H54 (cell line): ENCODE measurements around the gene PDGFRB.

Experiments
- DNase-seq: peaks from one replicate; pipeline ENCODE4 v3.0.0; 2011; ENCODE audit warnings: low spot score, mixed read lengths; ENCODE audit not compliant: insufficient read length
- FAIRE-seq: peaks from 3 replicates; lab custom pipeline; 2011; peaks lifted over from hg19 to GRCh38; lab: Jason Lieb, UNC
- POLR2A ChIP-seq: IDR thresholded peaks from 2 replicates; pipeline ENCODE4 v1.6.1; 2011; ENCODE audit warnings: low read depth, mild to moderate bottlenecking, low read length

The PDGFRB gene

DNA sequence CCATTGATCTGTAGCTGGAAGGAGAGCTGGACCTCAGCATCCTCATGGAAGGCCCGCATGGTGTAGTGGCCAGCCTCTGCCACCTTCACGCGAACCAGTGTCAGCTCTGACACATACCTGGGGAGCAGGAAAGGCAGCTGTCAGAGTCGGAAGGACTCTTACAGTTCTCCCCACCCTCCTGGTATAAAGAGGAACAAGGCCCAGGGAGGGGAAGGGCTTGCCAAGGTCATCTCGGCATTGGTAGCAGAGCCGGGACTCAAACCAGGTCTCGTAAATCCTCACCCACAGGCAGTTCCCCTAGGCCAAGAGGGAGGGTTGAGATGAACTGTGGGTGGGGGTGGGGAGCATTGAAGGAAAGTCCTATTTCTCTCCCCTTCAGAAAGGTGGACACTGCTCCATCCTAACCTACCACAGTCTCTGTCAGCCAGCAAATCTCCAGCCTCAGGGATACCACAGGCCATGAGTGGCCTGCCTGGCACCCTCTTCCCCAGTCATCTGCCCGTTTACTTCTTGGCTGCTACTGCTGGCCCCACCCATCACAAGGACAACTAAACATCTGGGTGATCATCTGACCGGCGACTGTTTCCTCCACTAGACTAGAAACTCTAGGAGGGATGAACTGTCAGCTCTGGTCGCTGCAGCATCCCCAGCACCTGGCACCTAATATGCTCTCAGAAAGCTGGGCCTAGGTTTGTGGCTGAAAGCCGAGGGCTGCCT lies 23.5 kb downstream of the PDGFRB start:
- no peak for DNase-seq
- no peak for TF ChIP-seq POLR2A
- no peak for FAIRE-seq

DNA sequence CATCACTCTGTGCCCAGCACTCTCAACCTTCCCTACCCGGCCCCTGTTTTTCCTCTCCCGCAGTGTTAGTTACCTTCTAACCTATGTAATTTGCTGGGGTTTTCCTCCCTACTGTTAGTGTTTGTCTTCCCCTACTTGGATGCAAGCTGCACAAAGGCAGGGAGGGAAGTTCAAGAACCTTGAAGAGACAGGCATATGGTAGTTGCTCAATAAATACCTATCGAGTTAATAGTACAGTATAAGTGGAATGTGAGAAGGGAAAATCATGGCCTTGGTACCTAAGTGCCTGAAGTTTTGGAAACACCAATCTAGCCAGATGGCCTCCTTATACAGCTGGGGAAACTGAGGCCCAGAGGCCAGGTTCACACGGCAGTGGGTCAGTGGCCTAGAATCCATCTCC lies 24.2 kb downstream of the PDGFRB start:
- no peak for FAIRE-seq
- TF ChIP-seq POLR2A, result no peak
- no peak for DNase-seq

DNA sequence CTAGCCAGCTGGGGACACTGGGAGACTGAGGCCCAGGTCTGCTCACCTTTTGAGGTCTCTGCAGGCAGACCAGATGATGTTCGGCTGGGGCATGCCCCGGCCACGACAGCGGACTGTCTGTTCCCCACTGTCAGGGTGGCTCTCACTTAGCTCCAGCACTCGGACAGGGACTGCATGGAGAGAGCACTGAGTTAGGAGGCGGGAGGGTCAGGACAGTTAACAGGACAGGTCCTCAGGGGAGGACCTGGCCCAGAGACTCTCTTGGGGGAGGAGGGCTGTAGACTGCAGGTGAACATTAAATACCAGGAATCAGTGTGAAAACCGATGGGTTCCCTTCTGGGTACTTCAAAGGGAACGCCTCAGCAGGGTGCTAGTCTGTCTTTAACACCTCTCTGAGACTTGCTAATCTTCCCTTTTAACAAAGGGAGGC lies 25.1 kb downstream of the PDGFRB start:
- FAIRE-seq, result no peak
- no peak for DNase-seq
- no peak for TF ChIP-seq POLR2A

DNA sequence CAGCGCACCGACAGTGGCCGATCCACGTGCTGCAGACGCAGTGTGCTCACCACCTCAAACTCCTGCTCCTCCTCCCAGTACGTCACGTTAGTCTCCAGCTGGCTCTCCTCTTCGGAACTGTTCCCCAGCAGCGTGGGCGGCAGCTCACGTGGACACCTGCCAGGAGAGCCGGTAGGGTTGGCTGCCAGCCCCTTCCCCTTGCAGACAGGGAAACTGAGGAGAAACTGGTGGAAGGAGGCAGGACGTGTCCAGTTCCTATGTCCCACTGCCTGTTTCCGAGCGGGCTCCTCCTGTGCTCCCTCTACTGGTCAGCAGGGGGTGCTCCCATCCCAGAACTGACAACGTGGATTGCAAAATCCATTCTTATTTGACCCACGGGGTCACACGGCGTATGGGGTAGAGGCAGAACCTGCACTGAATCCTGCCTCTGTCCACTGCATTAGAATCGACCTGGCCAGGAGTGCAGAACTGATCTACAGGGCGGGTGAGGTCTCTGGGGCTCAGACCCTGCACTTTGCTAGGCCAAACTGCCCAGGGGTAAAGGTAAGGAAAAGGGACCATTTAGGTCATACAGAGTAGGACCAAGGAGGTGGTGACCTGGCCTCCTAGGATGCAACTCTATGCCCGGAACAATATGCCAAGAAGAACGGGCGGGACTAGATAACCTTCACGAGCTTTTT lies 25.7 kb downstream of the PDGFRB start:
- FAIRE-seq (no peak), DNase-seq (peak; percentile 78)
- no peak for TF ChIP-seq POLR2A

DNA sequence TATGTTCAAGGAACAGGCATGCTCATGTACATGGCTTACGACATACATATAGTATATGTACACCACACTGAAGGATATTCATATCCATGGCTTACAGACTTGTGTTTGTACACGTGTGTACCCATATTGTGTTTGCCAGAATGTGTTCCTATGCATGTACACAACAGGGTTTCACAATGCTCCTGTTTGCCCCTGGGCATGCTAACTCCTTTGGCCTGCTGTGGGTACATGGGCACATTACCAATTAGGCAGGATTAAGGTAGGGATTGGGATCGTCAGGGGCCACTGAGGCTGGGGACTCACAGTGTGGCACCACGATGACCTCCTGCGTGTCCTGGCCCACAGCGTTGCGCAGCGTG lies 26.2 kb downstream of the PDGFRB start:
- DNase-seq (no peak), FAIRE-seq (no peak)
- no peak for TF ChIP-seq POLR2A

DNA sequence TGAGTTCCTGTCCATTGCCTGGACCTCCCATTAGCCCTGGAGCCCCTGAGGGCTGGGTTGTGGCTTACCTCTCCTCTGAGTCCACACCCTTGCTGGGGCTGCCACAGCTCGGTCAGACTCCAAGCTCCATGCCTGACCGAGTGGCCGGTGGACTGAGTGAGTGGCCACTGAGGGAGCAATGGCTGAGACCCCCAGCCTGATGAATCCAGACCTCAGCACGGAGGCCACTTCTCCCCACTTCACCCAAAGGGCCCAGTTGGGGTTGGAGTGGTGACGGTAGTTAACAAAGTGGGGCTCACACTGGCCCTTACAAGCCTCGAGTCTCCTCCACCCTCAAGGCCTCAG lies 28.8 kb downstream of the PDGFRB start:
- FAIRE-seq (no peak), DNase-seq (no peak)
- TF ChIP-seq POLR2A, result no peak

DNA sequence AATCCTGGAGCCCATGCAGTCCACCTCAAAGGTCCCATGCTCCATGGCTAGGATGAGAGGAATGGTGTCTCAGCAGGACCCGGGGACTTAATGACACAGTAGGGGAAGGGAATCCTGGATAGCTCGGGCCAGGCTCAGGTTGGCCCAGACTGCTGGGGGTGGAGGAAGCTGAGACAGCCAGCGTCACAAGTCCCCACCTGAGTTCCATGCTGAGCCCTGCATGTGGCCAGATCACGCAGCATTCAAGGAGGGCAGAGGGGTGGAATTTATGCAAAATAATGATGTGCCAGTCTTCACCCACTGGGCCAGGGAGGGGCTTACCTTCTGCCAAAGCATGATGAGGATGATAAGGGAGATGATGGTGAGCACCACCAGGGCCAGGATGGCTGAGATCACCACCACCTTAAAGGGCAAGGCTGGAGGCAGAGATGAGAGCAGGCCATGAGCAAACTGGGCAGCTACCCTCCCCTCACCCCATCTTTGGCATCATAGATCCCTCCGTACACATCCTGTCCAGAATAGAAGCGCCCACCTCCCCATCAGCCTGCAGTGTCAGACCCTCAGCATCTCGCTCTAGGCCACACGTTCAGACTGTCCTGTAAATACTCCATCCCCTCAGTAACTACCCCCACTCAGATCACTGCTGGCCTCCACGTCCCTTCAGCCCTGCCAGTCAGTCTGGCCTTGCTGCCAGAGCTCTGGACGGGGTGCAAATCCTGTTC lies 29.3 kb downstream of the PDGFRB start:
- no peak for TF ChIP-seq POLR2A
- FAIRE-seq (no peak), DNase-seq (no peak)

DNA sequence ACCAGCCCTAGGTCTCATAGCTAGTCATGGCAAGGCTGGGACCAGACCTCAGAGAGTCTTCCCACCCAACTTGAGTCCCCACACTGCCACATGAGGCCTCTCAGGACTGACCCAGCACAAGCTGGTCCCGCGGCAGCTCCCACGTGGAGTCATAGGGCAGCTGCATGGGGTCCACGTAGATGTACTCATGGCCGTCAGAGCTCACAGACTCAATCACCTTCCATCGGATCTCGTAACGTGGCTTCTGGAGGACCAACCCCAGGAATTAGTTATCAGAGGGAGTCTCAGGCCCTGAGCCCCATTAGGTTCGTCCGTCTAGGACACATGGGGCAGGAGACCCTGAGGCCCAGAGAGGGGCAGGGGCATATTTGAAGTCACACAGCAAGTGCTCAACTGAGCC lies 30.3 kb downstream of the PDGFRB start:
- DNase-seq (no peak), FAIRE-seq (no peak)
- no peak for TF ChIP-seq POLR2A

DNA sequence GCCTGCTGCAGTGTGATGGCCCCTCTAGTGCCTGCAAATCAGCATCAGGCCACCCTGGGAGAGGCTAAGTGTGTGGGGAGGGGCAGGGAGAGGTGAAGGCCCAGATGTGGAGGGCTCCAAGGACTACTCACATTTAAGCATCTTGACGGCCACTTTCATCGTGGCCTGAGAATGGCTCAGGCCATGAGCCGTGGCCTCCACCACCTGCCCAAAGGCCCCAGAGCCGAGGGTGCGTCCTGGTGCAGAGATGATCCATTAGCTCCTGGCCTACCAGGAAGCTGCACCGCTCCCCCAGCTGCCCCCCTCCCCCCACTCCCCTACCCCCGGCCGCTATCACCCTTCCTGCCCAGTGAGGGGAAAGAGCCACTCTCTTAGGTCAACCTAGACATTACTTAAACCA lies 31.0 kb downstream of the PDGFRB start:
- no peak for FAIRE-seq

DNA sequence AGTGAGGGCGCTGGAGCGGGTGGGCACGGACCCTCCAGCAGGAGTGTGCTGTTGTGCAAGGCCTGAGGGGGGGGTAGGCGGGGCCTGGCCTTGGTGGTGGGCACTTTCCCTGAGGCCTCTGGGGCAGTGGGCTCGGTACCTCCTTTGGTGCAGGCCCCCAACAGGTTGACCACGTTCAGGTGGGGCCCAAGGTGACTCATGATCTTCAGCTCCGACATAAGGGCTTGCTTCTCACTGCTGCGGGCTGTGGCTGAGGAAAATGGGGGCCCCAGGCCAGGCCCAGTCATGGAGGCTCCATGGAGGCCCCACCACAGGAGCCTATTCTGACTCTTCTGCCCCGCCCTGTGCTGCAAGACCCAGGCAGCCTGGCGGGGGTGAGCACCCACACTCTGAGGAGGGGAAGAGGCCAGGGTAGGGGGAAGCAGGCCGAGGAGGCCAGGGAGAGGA lies 31.5 kb downstream of the PDGFRB start:
- DNase-seq (no peak), FAIRE-seq (no peak)
- TF ChIP-seq POLR2A, result no peak

More for the DNA sequence above, 31.0 kb downstream of the PDGFRB start:
- no peak for TF ChIP-seq POLR2A
- DNase-seq, result no peak

DNA sequence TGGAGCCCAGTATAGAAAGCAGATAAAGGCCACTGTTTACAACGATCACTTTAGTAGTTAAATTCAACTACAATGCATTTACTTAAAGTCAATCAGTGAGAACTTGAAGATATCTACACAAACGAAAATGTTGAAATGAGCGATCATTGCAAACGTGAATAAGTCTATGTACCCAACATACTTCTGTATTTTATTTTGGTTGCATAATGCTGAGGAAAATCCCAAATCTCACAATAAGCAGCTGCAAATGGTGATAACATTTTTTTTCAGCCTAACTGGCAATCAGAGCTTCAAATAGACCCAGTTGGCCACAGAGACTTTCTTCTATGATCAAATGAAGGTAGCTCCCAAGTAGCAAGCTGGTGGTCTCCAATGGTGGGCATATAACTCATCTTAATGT lies 32.1 kb downstream of the PDGFRB start:
- no peak for FAIRE-seq
- DNase-seq, result no peak
- no peak for TF ChIP-seq POLR2A

DNA sequence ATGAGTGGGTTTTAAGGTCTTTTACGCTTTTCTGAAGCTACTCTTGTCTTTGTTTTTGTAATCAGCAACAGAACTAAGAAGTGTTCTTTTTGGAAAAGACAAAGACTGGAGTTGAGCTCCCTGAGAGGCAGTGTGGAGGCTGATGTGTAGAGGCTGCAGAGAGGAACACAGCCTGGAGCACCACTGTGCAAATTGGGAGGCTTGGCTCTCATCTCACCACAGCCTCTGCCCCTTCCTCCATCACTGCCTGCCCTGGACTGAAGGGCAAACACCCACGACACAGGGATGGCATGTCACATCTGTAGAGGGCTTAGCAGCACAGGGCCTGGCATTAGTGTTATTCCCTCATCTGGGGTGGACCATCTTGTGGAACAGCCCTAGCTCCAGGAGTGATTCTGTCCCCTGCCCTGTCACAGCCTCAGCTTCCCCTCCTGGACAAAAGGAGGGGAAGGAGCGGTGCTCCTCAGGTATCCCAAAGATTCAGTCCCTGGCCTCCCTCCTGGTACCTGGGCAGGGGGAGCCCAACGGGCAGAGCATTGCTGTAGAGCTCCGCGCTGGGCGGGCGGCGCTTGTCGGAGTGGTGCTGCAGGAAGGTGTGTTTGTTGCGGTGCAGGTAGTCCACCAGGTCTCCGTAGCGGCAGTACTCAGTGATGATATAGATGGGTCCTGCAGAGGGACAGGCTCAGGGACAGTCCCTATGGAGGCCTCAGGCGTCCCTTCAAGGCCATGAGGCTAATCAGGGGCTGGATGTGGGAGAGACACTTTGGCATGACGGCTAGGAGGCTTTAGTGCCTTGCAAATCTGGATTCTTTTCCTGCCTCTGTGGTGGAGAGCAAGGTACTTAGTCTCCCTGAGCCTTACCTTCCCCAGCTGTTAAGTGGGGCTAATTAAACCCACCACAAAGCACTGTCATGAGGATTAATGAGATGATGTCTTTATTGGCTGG lies 32.8 kb downstream of the PDGFRB start:
- FAIRE-seq, result no peak
- no peak for TF ChIP-seq POLR2A
- DNase-seq, result no peak

DNA sequence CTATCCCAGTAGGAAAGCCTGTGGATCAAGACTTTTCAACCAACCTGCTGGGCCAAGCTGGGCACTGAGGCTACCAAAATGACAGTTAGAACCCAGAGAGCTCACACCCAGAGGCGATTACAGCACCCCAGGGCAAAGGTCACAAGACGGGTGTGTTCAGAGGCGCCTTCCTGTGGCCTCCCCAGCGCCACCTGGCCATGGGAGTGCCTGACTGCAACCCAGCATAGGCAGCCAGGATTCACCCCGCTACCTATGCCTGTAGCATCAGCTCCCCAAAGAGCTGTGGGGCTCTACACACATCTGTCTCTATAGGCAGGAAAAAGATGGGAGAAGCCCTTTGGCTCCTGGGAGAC lies 33.5 kb downstream of the PDGFRB start:
- TF ChIP-seq POLR2A, result no peak
- DNase-seq (no peak), FAIRE-seq (no peak)
